GM12878 (cell line): ENCODE results near the gene DIP2C. TPM values are rescaled to one million over a fixed set of nuclear protein-coding genes. Genes with fewer than 3 reads are reported as not detected.

Experiments used
- ATAC-seq: fragments of 200-7000 bp; cut with Tn5 transposase; 3 replicates; pipeline ENCODE4 v1.9.1; 2020; ENCODE audit warnings: mild to moderate bottlenecking, moderate library complexity
- BruUV-seq: library from RNA; stranded (reverse); fragments of 400-500 nt; replicated peaks from 2 replicates; lab custom pipeline; 2021; lab: Mats Ljungman, UMichigan
- CTCF ChIA-PET: fragments of 300-600 bp; sonication (Branson Sonifier 250); formaldehyde crosslinking; extraction: SDS; loops from one replicate; lab custom pipeline; 2021; ENCODE audit warnings: inconsistent platforms; lab: Yijun Ruan, JAX
- POLR2A ChIA-PET: fragments of 350-600 bp; formaldehyde crosslinking; extraction: SDS; loops from one replicate; lab custom pipeline; 2021; ENCODE audit warnings: inconsistent platforms; lab: Charles Lee
- RAD21 ChIA-PET: fragments of 300-600 bp; sonication (Branson Sonifier 250); formaldehyde crosslinking; loops from one replicate; lab custom pipeline; 2023; ENCODE audit warnings: antibody characterized with exemption; ENCODE audit not compliant: unreplicated experiment; lab: Charles Lee
- SMC1A ChIA-PET: fragments of 300-600 bp; sonication (Branson Sonifier 250); formaldehyde crosslinking; loops from one replicate; lab custom pipeline; 2023; ENCODE audit not compliant: unreplicated experiment, uncharacterized antibody; lab: Charles Lee
- DNase-seq: peaks from one replicate; pipeline ENCODE4 v3.0.0-alpha.2; 2011; ENCODE audit warnings: low read depth, low spot score
- FAIRE-seq: peaks from 3 replicates; lab custom pipeline; 2011; peaks lifted over from hg19 to GRCh38; lab: Jason Lieb, UNC
- H2AFZ ChIP-seq: 2 replicates; pipeline ENCODE4 v1.6.0; 2011; ENCODE audit warnings: low read depth, low read length, control low read depth; ENCODE audit not compliant: control insufficient read depth
- H3K27ac ChIP-seq: 2 replicates; pipeline ENCODE4 v1.5.1; 2011; ENCODE audit warnings: control low read depth; ENCODE audit not compliant: control insufficient read depth, insufficient read depth
- H3K27me3 ChIP-seq, 2 experiments: replicated peaks in 1 of 2; 2 replicates each; pipeline versions ENCODE4 v1.6.0 to v1.6.1; 2011; ENCODE audit warnings: low read length in 1 of 2; ENCODE audit not compliant: control insufficient read depth in 2 of 2, insufficient read depth in 2 of 2
- H3K36me3 ChIP-seq, 2 experiments: 2 replicates each; pipeline ENCODE4 v1.5.1; 2011; ENCODE audit warnings: low read length in 1 of 2; ENCODE audit not compliant: control insufficient read depth in 2 of 2, insufficient read depth in 2 of 2
- H3K4me1 ChIP-seq: 2 replicates; pipeline ENCODE4 v1.6.1; 2011; ENCODE audit warnings: mild to moderate bottlenecking, low read length, moderate library complexity, mixed read lengths; ENCODE audit not compliant: control insufficient read depth, insufficient read depth
- H3K4me2 ChIP-seq: 2 replicates; pipeline ENCODE4 v1.6.0; 2011; ENCODE audit warnings: control low read depth; ENCODE audit not compliant: control insufficient read depth, insufficient read depth
- H3K4me3 ChIP-seq: fragments of 200-600 bp; sonication (generic); 2 replicates; pipeline ENCODE4 v1.5.1; 2016
- H3K79me2 ChIP-seq: 2 replicates; pipeline ENCODE4 v1.6.0; 2011; ENCODE audit warnings: low read length; ENCODE audit not compliant: control insufficient read depth, insufficient read depth
- H3K9ac ChIP-seq: 2 replicates; pipeline ENCODE4 v1.8.0; 2011; ENCODE audit warnings: low read length, control low read depth, mixed read lengths; ENCODE audit not compliant: control insufficient read depth, insufficient read depth
- H3K9me3 ChIP-seq: replicated peaks from 3 replicates; pipeline ENCODE4 v1.5.1; 2011; ENCODE audit warnings: mild to moderate bottlenecking, low read length; ENCODE audit not compliant: control insufficient read depth, insufficient read depth
- H4K20me1 ChIP-seq: 2 replicates; pipeline ENCODE4 v1.6.0; 2011; ENCODE audit not compliant: control insufficient read depth, insufficient read depth
- BACH1 ChIP-seq: fragments of 450-650 bp; IDR thresholded peaks from 2 replicates; pipeline ENCODE4 v1.6.1; 2017; ENCODE audit warnings: mild to moderate bottlenecking, borderline replicate concordance
- CBFB ChIP-seq: IDR thresholded peaks from 2 replicates; pipeline ENCODE4 v1.6.1; 2016; ENCODE audit warnings: antibody characterized with exemption, low read depth
- CHD1 ChIP-seq: IDR thresholded peaks from 2 replicates; pipeline ENCODE4 v1.6.1; 2012; ENCODE audit warnings: low read depth, low read length, improper control_type of control experiment
- CHD2 ChIP-seq: IDR thresholded peaks from 2 replicates; pipeline ENCODE4 v1.6.1; 2011; ENCODE audit warnings: low read depth, low read length, improper control_type of control experiment, borderline replicate concordance
- EP300 ChIP-seq, 2 experiments: fragments of 150-350 bp in 1 of 2; IDR thresholded peaks; 2 replicates each; pipeline ENCODE4 v1.6.1; 2011 to 2012; ENCODE audit warnings: low read depth in 2 of 2, low read length in 2 of 2, borderline replicate concordance in 1 of 2, improper control_type of control experiment in 1 of 2, inconsistent platforms in 1 of 2; ENCODE audit not compliant: control insufficient read depth in 1 of 2
- ESRRA ChIP-seq: IDR thresholded peaks from 2 replicates; pipeline ENCODE4 v1.6.1; 2012; ENCODE audit warnings: mild to moderate bottlenecking, low read length, improper control_type of control experiment
- IRF5 ChIP-seq: fragments of 450-650 bp; IDR thresholded peaks from 2 replicates; pipeline ENCODE4 v1.6.1; 2017; ENCODE audit warnings: borderline replicate concordance
- JUND ChIP-seq: IDR thresholded peaks from 2 replicates; pipeline ENCODE4 v1.6.1; 2012; ENCODE audit warnings: low read depth, mild to moderate bottlenecking, low read length, improper control_type of control experiment, moderate library complexity
- MYB ChIP-seq: fragments of 150-350 bp; IDR thresholded peaks from 2 replicates; pipeline ENCODE4 v1.6.1; 2014; ENCODE audit warnings: mild to moderate bottlenecking, low read depth, low read length, borderline replicate concordance
- POLR2AphosphoS2 ChIP-seq: IDR thresholded peaks from 2 replicates; pipeline ENCODE4 v1.6.1; 2011; ENCODE audit warnings: low read depth, mild to moderate bottlenecking, low read length, improper control_type of control experiment, moderate library complexity
- PRDM15 ChIP-seq: fragments of 450-650 bp; formaldehyde crosslinking; IDR thresholded peaks from 2 replicates; pipeline ENCODE4 v1.4.0; 2020; ENCODE audit warnings: mild to moderate bottlenecking, moderate library complexity
- SIN3A ChIP-seq: IDR thresholded peaks from 2 replicates; pipeline ENCODE4 v1.6.1; 2012; ENCODE audit warnings: low read depth, low read length, improper control_type of control experiment
- TCF12 ChIP-seq: IDR thresholded peaks from 2 replicates; pipeline ENCODE4 v1.6.1; 2011; ENCODE audit warnings: low read depth, mild to moderate bottlenecking, low read length
- ZNF274 ChIP-seq: IDR thresholded peaks from one replicate; pipeline ENCODE4 v1.8.0; 2011; ENCODE audit not compliant: insufficient read length, insufficient read depth
- ZNF592 ChIP-seq: fragments of 450-650 bp; IDR thresholded peaks from 2 replicates; pipeline ENCODE4 v1.6.1; 2017; ENCODE audit warnings: mild to moderate bottlenecking, moderate library complexity
- WGBS: methylation state at CpG from one replicate; pipeline ENCODE4 v1.1.6; 2016; ENCODE audit warnings: low lambda C conversion rate; ENCODE audit not compliant: insufficient replicate concordance, insufficient coverage; ENCODE audit errors: missing lambda C conversion rate; 5-methylcytosine and 5-hydroxymethylcytosine counted together
- in situ Hi-C: fragments of 300-500 bp; cut with MboI; formaldehyde crosslinking; loops from 9 replicates; pipeline ENCODE4 v1.14.3; 2018; ENCODE audit warnings: mixed read lengths
- intact Hi-C: fragments of 100-400 bp; cut with micrococcal nuclease; formaldehyde crosslinking; loops from one replicate; pipeline ENCODE4 v1.14.2; 2022; ENCODE audit not compliant: unreplicated experiment
- polyA plus RNA-seq, 11 experiments: library from polyadenylated mRNA; depleted of rRNA in 4 of 11; unstranded in 6 of 11; stranded (reverse) in 5 of 11; fragments of >200 nt; fragmentation: Nextera tagmentation in 4 of 11; fragmentation: Illumina TruSeq in 1 of 11; extraction: Ambion mirVana in 4 of 11; extraction: Trizol in 1 of 11; gene quantifications; 1 replicate in 1 of 11; 2 replicates in 10 of 11; pipeline versions ENCODE4 v1.2.1 to v1.2.3, GENCODE V29; 2011 to 2016; ENCODE audit warnings: inconsistent platforms in 2 of 11, missing spikeins in 2 of 11, low read depth in 1 of 11
- total RNA-seq, 4 experiments: library from RNA; depleted of rRNA in 3 of 4; stranded (reverse); fragments of >200 nt in 3 of 4; fragmentation: Illumina TruSeq in 1 of 4; extraction: Trizol in 1 of 4; gene quantifications; 2 replicates each; pipeline versions ENCODE4 v1.2.1 to v1.2.3, GENCODE V29; 2013 to 2021

The DIP2C gene
- total and polyA plus RNA-seq, 10 of the 15 experiments (the other 5 are each of a cell fraction or from before 2014, with no cell fraction given): 0.01 to 0.10 (median 0.06) TPM

- no peaks in the 10 kb centered on the region for H4K20me1 ChIP-seq
- H3K27me3 ChIP-seq: no peaks in the 10 kb centered on the region
- H3K9me3 ChIP-seq: no peaks in the 10 kb centered on the region
- RAD21 ChIA-PET: no interaction called here
- H3K27ac ChIP-seq: no peak overlapping the region
- WGBS: 75% methylated on average over 4 of the region's 4 CpGs
- ATAC-seq (no peak), FAIRE-seq (no peak), DNase-seq (no peak)
- CTCF ChIA-PET: no interaction called here
- no peaks in the 10 kb centered on the region for H3K79me2 ChIP-seq
- H3K9ac ChIP-seq: no peak overlapping the region
- no peaks in the 10 kb centered on the region for H3K36me3 ChIP-seq
- H2AFZ ChIP-seq: no peak overlapping the region
- H3K4me2 ChIP-seq: no peak overlapping the region
- intact Hi-C loops: no loop called here
- BruUV-seq: no TSS peak
- POLR2A ChIA-PET: no interaction called here
- H3K4me1 ChIP-seq: peaks cover 16% of the 10 kb centered on the region
- SMC1A ChIA-PET: no interaction called here
- H3K4me3 ChIP-seq: no peak overlapping the region
- in situ Hi-C loops: no loop called here
- no peak for TF ChIP-seq IRF5
- no peak for TF ChIP-seq MYB
- TF ChIP-seq SIN3A: no peak
- no peak for TF ChIP-seq BACH1
- no peak for TF ChIP-seq ESRRA
- TF ChIP-seq EP300 (IDR thresholded peaks at IDR 0.05; ENCODE audit: borderline replicate concordance in 1 of 2, control insufficient read depth in 1 of 2, low read depth in 2 of 2, low read length in 2 of 2): no peak
- no peak for TF ChIP-seq POLR2AphosphoS2
- no peak for TF ChIP-seq TCF12
- no peak for TF ChIP-seq ZNF274
- TF ChIP-seq CHD1: no peak
- no peak for TF ChIP-seq ZNF592
- no peak for TF ChIP-seq JUND
- no peak for TF ChIP-seq PRDM15 (CRISPR knock-in tag)
- TF ChIP-seq CHD2: no peak
- TF ChIP-seq CBFB: no peak
These were observed 384.4 kb downstream of the DIP2C start for GRCh38 chr10:305034-305433.
